SU-DHL-6 (cell line): ENCODE results near the gene MBD5.

Experiments used
- H2AFZ ChIP-seq: fragments of 200-600 bp; sonication (generic); 2 replicates; pipeline ENCODE4 v1.6.1; 2014; ENCODE audit warnings: low read depth, mild to moderate bottlenecking, moderate library complexity, mixed read lengths, antibody characterized with exemption, low read length; ENCODE audit not compliant: severe bottlenecking
- H3F3A ChIP-seq: fragments of 200-600 bp; shearing (Covaris generic); 2 replicates; pipeline ENCODE4 v1.6.0; 2016; ENCODE audit warnings: antibody characterized with exemption, mild to moderate bottlenecking; ENCODE audit not compliant: insufficient read depth
- H3K27ac ChIP-seq: fragments of 200-600 bp; sonication (generic); 2 replicates; pipeline ENCODE4 v1.5.1; 2016; ENCODE audit warnings: low read depth, mild to moderate bottlenecking, low read length, moderate library complexity, mixed read lengths
- H3K27me3 ChIP-seq: fragments of 200-600 bp; sonication (generic), shearing (Covaris generic); 2 replicates; pipeline ENCODE4 v1.6.0; 2014; ENCODE audit warnings: mild to moderate bottlenecking, low read length
- H3K36me3 ChIP-seq: fragments of 200-600 bp; sonication (generic); 2 replicates; pipeline ENCODE4 v1.6.1; 2014; ENCODE audit warnings: mild to moderate bottlenecking, low read length, mixed read lengths
- H3K4me2 ChIP-seq: fragments of 300-600, 200-600 bp; shearing (Covaris generic), sonication (generic); 2 replicates; pipeline ENCODE4 v1.6.0; 2014; ENCODE audit warnings: low read length, low read depth, mild to moderate bottlenecking; ENCODE audit not compliant: poor library complexity, severe bottlenecking
- H3K4me3 ChIP-seq: fragments of 200-600 bp; sonication (generic); 2 replicates; pipeline ENCODE4 v1.5.1; 2014; ENCODE audit warnings: antibody characterized with exemption, low read length, mild to moderate bottlenecking, mixed read lengths; ENCODE audit not compliant: insufficient read depth, poor library complexity, severe bottlenecking
- H3K79me2 ChIP-seq: fragments of 200-600 bp; sonication (generic); 2 replicates; pipeline ENCODE4 v1.6.1; 2014; ENCODE audit warnings: mild to moderate bottlenecking, low read length, moderate library complexity; ENCODE audit not compliant: insufficient read depth
- H3K9ac ChIP-seq: fragments of 200-600 bp; sonication (generic); 2 replicates; pipeline ENCODE4 v1.7.0; 2014; ENCODE audit warnings: mild to moderate bottlenecking, low read length
- H3K9me2 ChIP-seq: fragments of 200-600 bp; sonication (generic); replicated peaks from 2 replicates; pipeline ENCODE4 v1.6.1; 2014; ENCODE audit warnings: low read length; ENCODE audit not compliant: insufficient read depth
- H3K9me3 ChIP-seq: fragments of 200-600 bp; sonication (generic); 2 replicates; pipeline ENCODE4 v1.6.1; 2014; ENCODE audit warnings: low read length, mixed read lengths; ENCODE audit not compliant: insufficient read depth
- H4K20me1 ChIP-seq: fragments of 200-600 bp; sonication (generic); 2 replicates; pipeline ENCODE4 v1.6.1; 2014; ENCODE audit warnings: low read depth, mild to moderate bottlenecking, antibody characterized with exemption, low read length, moderate library complexity, mixed read lengths
- EZH2phosphoT487 ChIP-seq: fragments of 200-600 bp; sonication (generic), shearing (Covaris generic); conservative IDR thresholded peaks from 2 replicates; pipeline ENCODE4 v1.6.1; 2018; ENCODE audit warnings: mild to moderate bottlenecking, antibody characterized with exemption, low read length, moderate library complexity, mixed read lengths
- TF ChIP-seq, protein P1 (sequence below): fragments of 200-600 bp; sonication (generic); IDR thresholded peaks from one replicate; pipeline ENCODE4 v1.5.1; 2017; ENCODE audit warnings: antibody characterized with exemption, mild to moderate bottlenecking, low read length, moderate library complexity; ENCODE audit not compliant: insufficient read depth, poor library complexity, severe bottlenecking

The MBD5 gene

DNA sequence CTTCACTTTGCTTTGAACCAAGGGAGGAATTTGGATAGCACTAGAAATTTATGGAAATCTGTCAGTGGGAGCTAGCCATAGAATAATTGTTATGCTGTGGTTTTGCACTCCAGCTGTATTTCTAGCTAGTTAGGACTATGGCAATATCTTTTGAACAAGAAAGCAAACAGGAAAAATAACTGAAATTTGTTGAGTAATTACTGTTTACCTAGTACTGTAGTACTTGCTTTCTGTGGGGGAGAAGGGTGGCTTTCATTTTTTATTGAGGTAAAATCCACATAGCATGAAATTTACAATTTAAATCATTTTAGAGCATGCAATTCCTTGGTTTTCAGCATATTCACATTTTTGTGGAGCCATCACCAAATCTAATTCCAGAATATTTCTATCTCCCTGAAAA, 28.4 kb downstream of the MBD5 start:
- no peaks in the 10 kb centered on the region for H3K36me3 ChIP-seq
- no peak for TF ChIP-seq EZH2phosphoT487
- TF ChIP-seq, protein P1, sequence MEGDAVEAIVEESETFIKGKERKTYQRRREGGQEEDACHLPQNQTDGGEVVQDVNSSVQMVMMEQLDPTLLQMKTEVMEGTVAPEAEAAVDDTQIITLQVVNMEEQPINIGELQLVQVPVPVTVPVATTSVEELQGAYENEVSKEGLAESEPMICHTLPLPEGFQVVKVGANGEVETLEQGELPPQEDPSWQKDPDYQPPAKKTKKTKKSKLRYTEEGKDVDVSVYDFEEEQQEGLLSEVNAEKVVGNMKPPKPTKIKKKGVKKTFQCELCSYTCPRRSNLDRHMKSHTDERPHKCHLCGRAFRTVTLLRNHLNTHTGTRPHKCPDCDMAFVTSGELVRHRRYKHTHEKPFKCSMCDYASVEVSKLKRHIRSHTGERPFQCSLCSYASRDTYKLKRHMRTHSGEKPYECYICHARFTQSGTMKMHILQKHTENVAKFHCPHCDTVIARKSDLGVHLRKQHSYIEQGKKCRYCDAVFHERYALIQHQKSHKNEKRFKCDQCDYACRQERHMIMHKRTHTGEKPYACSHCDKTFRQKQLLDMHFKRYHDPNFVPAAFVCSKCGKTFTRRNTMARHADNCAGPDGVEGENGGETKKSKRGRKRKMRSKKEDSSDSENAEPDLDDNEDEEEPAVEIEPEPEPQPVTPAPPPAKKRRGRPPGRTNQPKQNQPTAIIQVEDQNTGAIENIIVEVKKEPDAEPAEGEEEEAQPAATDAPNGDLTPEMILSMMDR: no peak
- no peak overlapping the region for H3K9ac ChIP-seq
- no peaks in the 10 kb centered on the region for H4K20me1 ChIP-seq
- no peaks in the 10 kb centered on the region for H3F3A ChIP-seq
- no peaks in the 10 kb centered on the region for H3K9me3 ChIP-seq
- H2AFZ ChIP-seq: no peak overlapping the region
- H3K4me2 ChIP-seq: no peak overlapping the region
- no peaks in the 10 kb centered on the region for H3K9me2 ChIP-seq
- no peak overlapping the region for H3K27ac ChIP-seq
- no peak overlapping the region for H3K4me3 ChIP-seq
- H3K27me3 ChIP-seq: no peaks in the 10 kb centered on the region
- H3K79me2 ChIP-seq: no peaks in the 10 kb centered on the region

DNA sequence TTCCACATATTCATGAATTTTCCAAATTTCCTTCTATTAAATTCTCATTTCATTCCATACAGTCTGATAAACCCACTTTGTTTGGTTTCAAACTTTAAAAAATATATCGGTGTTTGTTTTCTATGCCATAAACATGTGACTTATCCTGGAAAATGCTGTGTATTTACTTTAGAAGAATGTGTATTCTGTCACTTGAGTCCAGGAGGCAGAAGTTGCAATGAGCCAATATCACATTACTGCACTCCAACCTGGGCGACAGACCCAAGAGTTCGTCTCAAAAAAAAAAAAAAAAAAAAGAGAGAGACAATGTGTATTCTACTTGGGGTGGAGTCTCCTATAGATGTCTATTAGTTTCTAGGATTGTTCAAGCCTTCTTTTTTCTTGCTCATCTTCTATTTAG, 31.8 kb downstream of the MBD5 start:
- Histone ChIP-seq H3K4me3 (no peak overlapping the region), H3K4me2 (no peak overlapping the region), H4K20me1 (0 out of 2 replicates have a peak, but pooled peaks cover under 1% of the 10 kb centered on the region), H3K36me3 (no peaks in the 10 kb centered on the region), H3K9me2 (no peaks in the 10 kb centered on the region), H3K9me3 (no peaks in the 10 kb centered on the region), H3K79me2 (no peaks in the 10 kb centered on the region), H3K9ac (no peak overlapping the region), H3F3A (0 out of 2 replicates have a peak, but pooled peaks cover 6% of the 10 kb centered on the region), H3K27me3 (no peaks in the 10 kb centered on the region), H2AFZ (no peak overlapping the region), H3K27ac (no peak overlapping the region)
- TF ChIP-seq, protein P1: no peak
- TF ChIP-seq EZH2phosphoT487: no peak

DNA sequence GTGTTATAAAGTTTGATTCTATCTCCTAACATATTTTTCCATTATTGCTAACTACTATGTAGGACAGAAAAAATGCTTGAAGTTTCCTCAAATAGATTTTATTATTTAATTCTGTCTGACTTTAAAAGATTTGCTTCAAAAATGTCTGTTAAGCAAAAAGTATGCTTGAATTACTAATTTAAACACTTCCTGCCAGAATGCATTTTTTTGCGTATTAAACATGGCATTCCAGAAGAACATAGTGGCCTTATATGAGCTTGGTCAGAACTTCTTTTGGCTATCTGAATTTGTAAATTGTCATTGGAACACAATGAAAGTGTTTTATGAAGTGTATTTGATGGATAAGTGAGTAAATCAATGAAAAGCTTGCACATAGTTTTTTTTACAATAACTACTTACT, 37.8 kb downstream of the MBD5 start:
- Histone ChIP-seq H3K4me2 (no peak overlapping the region), H3K27me3 (no peaks in the 10 kb centered on the region), H4K20me1 (0 out of 2 replicates have a peak, but pooled peaks cover 6% of the 10 kb centered on the region), H3K9me3 (no peaks in the 10 kb centered on the region), H3K4me3 (no peak overlapping the region), H2AFZ (no peak overlapping the region), H3K27ac (no peak overlapping the region), H3K79me2 (no peaks in the 10 kb centered on the region), H3K36me3 (no peaks in the 10 kb centered on the region), H3K9ac (no peak overlapping the region), H3F3A (peaks cover 6% of the 10 kb centered on the region; the same call in 1 of the 2 replicates), H3K9me2 (no peaks in the 10 kb centered on the region)
- TF ChIP-seq EZH2phosphoT487: no peak
- TF ChIP-seq, protein P1: no peak
